Stimulated activated CD8-positive, alpha-beta memory T cell treated with anti-CD3 and anti-CD28 coated beads, Interleukin-4, amount 100 ng/mL, for 1 hour (primary cell): ENCODE measurements around the gene SIGLEC10.
"Not testable (repeated sequence)": the region's sequence is repeated elsewhere in the genome, so short reads cannot be mapped to it uniquely, and the experiment has no call there.

Source experiments
- DNase-seq, 2 donors: peaks; one replicate each; pipeline ENCODE4 v3.0.0-alpha.2; 2020; ENCODE audit warnings: low read depth in 2 of 2, low spot score in 1 of 2

The SIGLEC10 gene

DNA sequence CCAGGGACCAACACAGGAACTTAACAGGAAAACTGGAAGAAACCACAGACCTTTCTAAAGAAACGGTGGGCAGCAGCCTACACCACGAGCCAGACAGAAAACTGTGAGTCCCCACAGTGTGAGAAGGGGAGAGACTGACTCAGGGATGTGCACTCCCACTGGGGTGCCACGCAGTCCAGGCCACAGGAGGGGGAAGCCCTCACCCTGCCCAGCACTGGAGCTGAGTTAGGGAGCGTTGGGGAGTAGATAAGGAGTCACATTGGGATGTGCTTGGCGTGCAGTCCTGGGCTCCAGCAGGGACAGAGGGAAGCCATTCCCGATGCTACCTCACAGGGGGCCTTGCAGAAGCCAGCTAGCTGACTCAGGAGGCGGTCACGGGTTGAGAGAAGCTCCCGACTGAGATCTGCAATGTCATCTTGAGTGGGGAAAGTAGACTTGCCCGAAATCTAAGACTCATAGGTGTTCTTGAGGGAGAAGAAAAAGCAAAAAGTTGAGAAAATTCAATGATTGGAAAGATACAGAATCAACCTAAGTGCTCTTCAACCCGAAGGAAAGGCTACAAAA, 23.5 kb upstream of the SIGLEC10 start:
- DNase-seq = peak; percentile 20 to 34

GRCh38 chr19:51440052-51440451, 22.6 kb upstream of the SIGLEC10 start:
- DNase-seq = no peak

- DNase-seq = no peak
Observed at GRCh38 chr19:51439021-51439465, 21.6 kb upstream of the SIGLEC10 start.

DNA sequence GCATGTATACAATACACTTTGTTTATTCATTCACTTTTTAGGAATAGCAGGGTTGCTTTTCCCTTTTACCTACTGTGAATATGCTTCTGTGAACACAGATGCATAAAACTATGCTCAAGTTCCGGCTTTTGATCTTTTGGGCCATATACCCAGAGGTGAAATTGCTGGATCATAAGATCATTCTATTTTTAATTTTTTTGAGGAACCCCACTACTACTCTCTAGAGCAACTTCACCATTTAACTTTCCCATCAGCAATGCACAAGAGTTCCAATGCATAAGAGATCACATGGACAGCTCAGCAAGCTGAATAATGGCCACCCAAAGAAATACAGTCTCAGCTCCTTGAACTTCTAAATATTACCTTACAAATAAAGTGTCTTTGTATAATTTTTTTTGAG, 17.0 kb upstream of the SIGLEC10 start:
- DNase-seq = no peak

- DNase-seq = no peak
Observed at GRCh38 chr19:51433043-51433442, 15.6 kb upstream of the SIGLEC10 start.

DNA sequence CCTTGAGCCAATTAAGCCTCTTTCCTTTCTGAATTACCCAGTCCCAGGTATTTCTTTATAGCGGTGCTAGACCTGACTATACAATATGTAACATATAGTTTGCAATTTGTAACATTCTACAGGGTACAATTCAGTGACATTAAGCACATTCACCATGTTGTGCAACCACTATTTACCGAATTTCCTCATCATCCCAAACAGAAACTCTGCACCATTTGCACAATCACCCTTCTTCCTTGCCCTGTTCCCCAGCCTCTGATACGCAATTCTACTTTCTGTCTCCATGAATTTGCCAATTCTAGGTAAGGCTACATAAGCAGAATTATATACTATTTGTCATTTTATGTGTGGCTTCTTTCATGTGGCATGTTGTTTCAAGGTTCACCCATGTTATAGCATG, 13.7 kb upstream of the SIGLEC10 start:
- DNase-seq = no peak

GRCh38 chr19:51430221-51430620, 12.8 kb upstream of the SIGLEC10 start:
- no peak for DNase-seq

DNA sequence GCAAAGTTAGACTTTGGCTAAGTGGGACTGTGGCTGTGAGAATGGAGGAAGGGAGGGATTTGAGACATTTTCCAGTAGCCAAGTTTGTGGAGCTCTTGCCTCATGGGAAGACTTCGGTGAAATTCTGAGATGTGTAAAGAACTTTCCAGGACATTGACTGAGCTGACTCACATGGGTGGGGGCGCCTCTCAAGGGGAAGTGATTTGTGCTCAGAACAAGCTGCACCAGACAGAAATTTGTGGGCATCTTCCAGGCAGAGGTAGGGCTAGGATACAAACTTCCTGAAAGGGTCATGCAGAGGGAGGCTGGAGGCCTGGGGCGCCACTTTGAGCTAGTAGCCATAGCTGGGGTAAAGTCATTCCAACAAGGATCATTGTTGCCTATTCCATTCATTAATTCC, 9.8 kb upstream of the SIGLEC10 start:
- no peak for DNase-seq

GRCh38 chr19:51422053-51422448, 4.6 kb upstream of the SIGLEC10 start:
- peak; percentile 75 to 79 for DNase-seq

DNA sequence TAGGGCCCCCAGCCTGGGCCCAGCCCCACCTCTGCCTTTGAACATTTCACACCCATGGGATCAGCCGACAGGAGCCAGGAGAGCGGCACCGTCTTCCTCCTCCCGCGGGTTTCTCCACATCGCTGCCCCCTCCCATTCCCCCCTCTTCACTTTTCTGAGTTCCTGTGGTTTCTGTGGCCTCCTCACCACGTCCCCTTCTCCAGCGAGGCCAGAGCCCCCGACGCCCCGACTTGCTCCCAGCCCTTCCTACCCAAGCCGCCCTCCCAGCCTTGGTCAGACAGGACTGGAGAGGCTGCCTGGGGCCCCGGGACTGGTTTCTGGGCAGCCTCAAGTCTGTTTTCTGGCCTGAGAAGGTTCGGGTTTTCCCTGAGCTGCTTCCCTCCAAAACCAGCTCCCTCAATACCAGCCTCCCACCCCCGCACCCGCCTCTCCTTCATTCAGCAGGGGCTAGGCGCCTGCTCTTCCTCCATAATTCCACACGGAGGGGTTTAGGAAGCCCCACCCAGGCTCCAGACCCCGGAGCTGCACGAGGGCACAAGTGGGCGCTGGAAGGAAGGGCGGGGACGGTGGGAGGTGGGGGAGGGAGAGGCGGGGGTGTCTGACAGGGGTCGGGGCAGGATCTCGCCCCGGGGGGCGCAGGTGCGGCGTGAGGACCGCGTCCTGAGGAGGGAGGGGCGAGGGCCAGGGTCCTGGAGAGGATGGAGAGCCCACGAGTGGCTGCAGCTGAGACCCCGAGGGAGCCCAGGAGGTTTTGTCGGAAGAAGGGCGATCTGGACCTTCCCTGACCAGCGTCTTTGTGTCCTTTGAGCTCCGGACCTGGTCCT, 4.0 kb upstream of the SIGLEC10 start:
- no peak for DNase-seq

GRCh38 chr19:51420511-51420910, 3.1 kb upstream of the SIGLEC10 start:
- not testable (repeated sequence) for DNase-seq

- DNase-seq = no peak
Observed at GRCh38 chr19:51418707-51419106, 1.3 kb upstream of the SIGLEC10 start.

DNA sequence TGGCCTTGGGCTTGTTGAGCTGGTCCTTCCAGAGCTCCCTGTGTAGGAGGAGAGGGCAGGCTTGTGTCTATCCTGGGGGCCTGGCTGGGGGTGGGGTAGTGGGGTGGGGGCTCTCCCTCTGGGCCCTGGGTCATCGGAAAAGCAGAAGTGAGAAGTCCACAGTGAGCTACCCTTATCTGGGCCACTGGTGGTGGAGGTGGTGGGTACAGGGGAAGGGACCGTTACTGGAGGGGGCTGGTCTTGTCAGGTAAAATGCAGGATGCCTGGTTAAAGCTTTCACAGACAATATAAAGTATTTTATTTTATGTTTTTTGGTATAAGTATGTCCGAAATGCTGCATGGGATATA, 342 bp upstream of the SIGLEC10 start:
- DNase-seq = no peak

GRCh38 chr19:51416422-51416821, 1.0 kb downstream of the SIGLEC10 start:
- not testable (repeated sequence) for DNase-seq

GRCh38 chr19:51415187-51415586, 2.3 kb downstream of the SIGLEC10 start:
- DNase-seq = no peak

- DNase-seq = no peak
Observed at GRCh38 chr19:51410950-51411748, 6.3 kb downstream of the SIGLEC10 start.

GRCh38 chr19:51407511-51408131, 9.8 kb downstream of the SIGLEC10 start:
- no peak for DNase-seq

DNA sequence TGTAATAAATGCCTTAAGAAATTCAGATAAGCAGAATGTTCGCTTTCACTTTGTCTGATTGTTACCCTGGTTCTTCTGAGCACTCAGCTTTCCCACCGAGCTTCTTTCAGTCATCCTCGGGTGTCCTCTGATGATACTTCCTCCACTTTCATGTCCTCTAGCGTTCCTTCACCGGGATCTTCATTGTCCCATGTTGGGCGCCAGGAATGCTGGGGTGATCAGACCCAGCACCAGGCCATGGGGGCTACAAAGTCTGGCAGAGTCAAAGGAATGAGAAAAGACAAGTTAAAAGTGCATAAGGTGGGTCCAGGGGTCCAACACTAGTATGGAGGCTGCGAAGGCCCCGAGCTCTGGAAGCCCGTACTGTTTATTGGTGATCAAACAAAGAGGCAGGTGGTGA, 15.3 kb downstream of the SIGLEC10 start:
- DNase-seq = no peak

- not testable (repeated sequence) for DNase-seq
Observed at GRCh38 chr19:51399936-51400335, 17.5 kb downstream of the SIGLEC10 start.

DNA sequence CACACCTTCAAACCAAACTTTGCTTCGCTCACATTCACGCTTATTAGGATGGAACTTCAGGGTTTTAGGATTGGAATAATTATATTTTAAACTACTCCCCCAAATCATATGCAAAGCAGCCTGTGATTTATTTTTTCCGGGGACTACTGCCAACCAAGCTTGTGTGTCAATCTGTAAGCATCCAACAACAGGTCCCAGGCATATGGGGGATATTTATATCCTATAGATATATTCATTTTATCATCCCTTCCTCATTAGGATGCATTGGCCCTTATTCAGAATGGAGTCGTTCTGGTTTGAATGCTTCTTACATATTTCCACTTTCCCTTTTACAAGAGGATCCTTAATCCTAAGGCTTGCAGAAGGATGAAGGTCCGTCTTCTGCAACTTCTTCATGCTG, 18.2 kb downstream of the SIGLEC10 start:
- DNase-seq = no peak

DNA sequence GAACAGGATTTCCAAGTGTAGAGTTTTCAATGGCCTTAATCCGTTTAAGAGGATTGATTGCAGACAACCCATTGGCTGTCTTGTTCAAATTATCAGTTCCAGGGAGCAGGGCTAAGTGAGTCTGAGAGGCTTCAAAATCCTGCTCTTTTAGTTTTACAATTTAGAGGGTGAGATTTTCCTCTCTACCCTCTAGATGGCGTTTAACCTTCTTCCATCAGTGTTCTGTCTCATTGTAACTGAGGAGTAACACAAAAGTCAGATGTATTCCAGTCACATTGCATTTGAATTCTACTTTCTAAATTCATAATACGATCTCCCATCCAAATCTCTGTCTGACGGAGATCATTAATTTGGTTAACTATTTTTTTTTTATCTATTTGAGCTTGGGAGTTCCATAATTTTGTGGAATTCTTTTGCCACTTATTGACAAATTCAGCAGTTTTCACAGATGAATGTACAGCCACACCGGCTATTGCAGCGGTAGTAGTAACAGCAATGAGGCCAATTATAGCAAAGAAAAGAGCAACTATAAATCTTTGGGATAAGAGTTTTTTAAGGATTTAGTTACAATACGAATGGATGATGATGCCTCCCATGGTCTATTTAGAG, 19.2 kb downstream of the SIGLEC10 start:
- no peak for DNase-seq
